HG03571 (cell line): ENCODE results near the gene NAXD.
"Not testable (repeated sequence)": the region's sequence is repeated elsewhere in the genome, so short reads cannot be mapped to it uniquely, and the experiment has no call there.

Experiments
- ATAC-seq: cut with Tn5 transposase; IDR thresholded peaks from one replicate; pipeline ENCODE4 v1.9.1; 2021; ENCODE audit not compliant: unreplicated experiment

NAXD gene

GRCh38 chr13:110627761-110628476 is 12.6 kb downstream of the NAXD start:
- no peak for ATAC-seq

GRCh38 chr13:110628477-110628793 is 13.1 kb downstream of the NAXD start:
- ATAC-seq, result no peak

- ATAC-seq, result no peak
These were observed 13.8 kb downstream of the NAXD start for GRCh38 chr13:110628952-110629701.

- ATAC-seq, result no peak
These were observed 14.4 kb downstream of the NAXD start for GRCh38 chr13:110629735-110630134.

GRCh38 chr13:110630566-110631119 is 15.3 kb downstream of the NAXD start:
- no peak for ATAC-seq

- ATAC-seq, result not testable (repeated sequence)
These were observed 16.9 kb downstream of the NAXD start for GRCh38 chr13:110632255-110632654.

- ATAC-seq, result no peak
These were observed 18.4 kb downstream of the NAXD start for GRCh38 chr13:110633776-110634175.

- no peak for ATAC-seq
These were observed 19.2 kb downstream of the NAXD start for GRCh38 chr13:110634558-110634957.

- ATAC-seq, result no peak
These were observed 20.2 kb downstream of the NAXD start for GRCh38 chr13:110635405-110636002.

GRCh38 chr13:110636053-110636475 is 20.7 kb downstream of the NAXD start:
- ATAC-seq, result no peak

GRCh38 chr13:110636701-110637201 is 21.4 kb downstream of the NAXD start:
- no peak for ATAC-seq

GRCh38 chr13:110637275-110637674 is 21.9 kb downstream of the NAXD start:
- no peak for ATAC-seq

GRCh38 chr13:110637747-110638146 is 22.4 kb downstream of the NAXD start:
- no peak for ATAC-seq

- ATAC-seq, result no peak
These were observed 22.9 kb downstream of the NAXD start for GRCh38 chr13:110638257-110638656.

- ATAC-seq, result no peak
These were observed 23.8 kb downstream of the NAXD start for GRCh38 chr13:110638814-110639806.

GRCh38 chr13:110639935-110640334 is 24.6 kb downstream of the NAXD start:
- ATAC-seq, result no peak

GRCh38 chr13:110640591-110641029 is 25.3 kb downstream of the NAXD start:
- no peak for ATAC-seq

GRCh38 chr13:110641055-110642015 is 26.0 kb downstream of the NAXD start:
- ATAC-seq, result no peak

- no peak for ATAC-seq
These were observed 27.1 kb downstream of the NAXD start for GRCh38 chr13:110642291-110642981.
